HL-60 (cell line): ENCODE data around the gene ZNF497.

Source experiments
- DNase-seq, 2 experiments: peaks; one replicate each; pipeline ENCODE4 v3.0.0-alpha.2; 2010 to 2020; ENCODE audit warnings: low read depth in 1 of 2, low spot score in 1 of 2
- H3K27ac ChIP-seq: fragments of 250-450 bp; sonication (Bioruptor Pico); replicated peaks from 2 replicates; pipeline ENCODE4 v1.5.1; 2020; ENCODE audit warnings: mild to moderate bottlenecking, moderate library complexity
- H3K27me3 ChIP-seq: fragments of 250-450 bp; sonication (Bioruptor Pico); 2 replicates; pipeline ENCODE4 v1.5.1; 2021; ENCODE audit warnings: mild to moderate bottlenecking, moderate library complexity; ENCODE audit not compliant: insufficient read depth, poor library complexity, severe bottlenecking
- H3K4me3 ChIP-seq: replicated peaks from 2 replicates; pipeline ENCODE4 v1.5.1; 2011; ENCODE audit warnings: mild to moderate bottlenecking, control low read depth, low read length; ENCODE audit not compliant: insufficient read depth
- CTCF ChIP-seq: IDR thresholded peaks from one replicate; pipeline ENCODE4 v1.5.1; 2011; ENCODE audit warnings: low read length, control low read depth, inconsistent platforms; ENCODE audit not compliant: insufficient read depth
- GABPA ChIP-seq: IDR thresholded peaks from 2 replicates; pipeline ENCODE4 v1.6.1; 2012; ENCODE audit warnings: low read depth
- POLR2AphosphoS5 ChIP-seq: IDR thresholded peaks from 2 replicates; pipeline ENCODE4 v1.6.1; 2012; ENCODE audit warnings: low read depth
- REST ChIP-seq: IDR thresholded peaks from 2 replicates; pipeline ENCODE4 v1.6.1; 2012; ENCODE audit warnings: low read depth; ENCODE audit not compliant: insufficient replicate concordance
- SPI1 ChIP-seq: IDR thresholded peaks from 2 replicates; pipeline ENCODE4 v1.6.1; 2012; ENCODE audit warnings: low read depth, mild to moderate bottlenecking, borderline replicate concordance

Gene ZNF497

GRCh38 chr19:58398545-58398944, 36.0 kb upstream of the ZNF497 start:
- TF ChIP-seq SPI1 (no peak), REST (no peak), CTCF (no peak), GABPA (no peak), POLR2AphosphoS5 (no peak)
- DNase-seq: no peak
- no peak overlapping the region for H3K4me3 ChIP-seq

GRCh38 chr19:58398087-58398486, 35.5 kb upstream of the ZNF497 start:
- H3K27ac ChIP-seq: no peak overlapping the region
- no peaks in the 10 kb centered on the region for H3K27me3 ChIP-seq
- DNase-seq: no peak
- no peak overlapping the region for H3K4me3 ChIP-seq
- TF ChIP-seq GABPA (no peak), POLR2AphosphoS5 (no peak), REST (no peak), CTCF (no peak), SPI1 (no peak)

More at GRCh38 chr19:58398545-58398944, 36.0 kb upstream of the ZNF497 start:
- H3K27ac ChIP-seq: no peak overlapping the region
- H3K27me3 ChIP-seq: no peaks in the 10 kb centered on the region

GRCh38 chr19:58397533-58398037, 35.0 kb upstream of the ZNF497 start:
- TF ChIP-seq CTCF (no peak), SPI1 (no peak), REST (no peak), GABPA (no peak), POLR2AphosphoS5 (no peak)
- H3K27ac ChIP-seq: no peak overlapping the region
- H3K27me3 ChIP-seq: no peaks in the 10 kb centered on the region
- no peak for DNase-seq
- no peak overlapping the region for H3K4me3 ChIP-seq
